Body of pancreas (tissue), 4 donors: ENCODE data around the gene IL34.

Source experiments
- POLR2A ChIP-seq, 3 donors: fragments of 450-650 bp; IDR thresholded peaks; one replicate each; pipeline ENCODE4 v1.6.1; 2016; ENCODE audit warnings: antibody characterized with exemption in 3 of 3, mild to moderate bottlenecking in 2 of 3
- TF ChIP-seq, protein P1 (sequence below), 7 experiments: fragments of 450-650 bp in 4 of 7; fragments of 200-600 bp in 3 of 7; sonication (generic) in 3 of 7; IDR thresholded peaks; one replicate each; pipeline ENCODE4 v1.5.1; 2016 to 2019; ENCODE audit warnings: antibody characterized with exemption in 7 of 7

DNA sequence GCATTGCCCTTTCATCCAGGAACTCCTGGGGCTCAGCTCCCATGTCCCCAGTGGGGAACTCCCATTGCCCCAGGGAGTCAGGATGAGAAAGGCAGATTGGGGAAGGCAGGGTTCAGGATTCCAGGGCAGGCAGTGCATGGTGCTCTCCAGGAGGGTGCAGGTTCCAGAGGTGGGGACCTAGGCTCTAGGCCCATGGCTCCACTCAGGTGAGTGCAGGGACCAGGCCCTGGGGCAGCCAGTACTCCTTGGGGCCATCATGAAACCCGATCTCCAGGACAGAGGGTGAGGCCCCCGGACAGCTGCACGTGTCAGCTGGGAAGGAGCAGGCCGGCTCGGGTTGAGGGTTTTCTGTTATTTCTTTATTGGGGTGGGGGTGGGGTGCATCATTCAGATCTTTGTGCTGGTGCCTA lies 40.7 kb downstream of the IL34 start:
- TF ChIP-seq, protein P1, sequence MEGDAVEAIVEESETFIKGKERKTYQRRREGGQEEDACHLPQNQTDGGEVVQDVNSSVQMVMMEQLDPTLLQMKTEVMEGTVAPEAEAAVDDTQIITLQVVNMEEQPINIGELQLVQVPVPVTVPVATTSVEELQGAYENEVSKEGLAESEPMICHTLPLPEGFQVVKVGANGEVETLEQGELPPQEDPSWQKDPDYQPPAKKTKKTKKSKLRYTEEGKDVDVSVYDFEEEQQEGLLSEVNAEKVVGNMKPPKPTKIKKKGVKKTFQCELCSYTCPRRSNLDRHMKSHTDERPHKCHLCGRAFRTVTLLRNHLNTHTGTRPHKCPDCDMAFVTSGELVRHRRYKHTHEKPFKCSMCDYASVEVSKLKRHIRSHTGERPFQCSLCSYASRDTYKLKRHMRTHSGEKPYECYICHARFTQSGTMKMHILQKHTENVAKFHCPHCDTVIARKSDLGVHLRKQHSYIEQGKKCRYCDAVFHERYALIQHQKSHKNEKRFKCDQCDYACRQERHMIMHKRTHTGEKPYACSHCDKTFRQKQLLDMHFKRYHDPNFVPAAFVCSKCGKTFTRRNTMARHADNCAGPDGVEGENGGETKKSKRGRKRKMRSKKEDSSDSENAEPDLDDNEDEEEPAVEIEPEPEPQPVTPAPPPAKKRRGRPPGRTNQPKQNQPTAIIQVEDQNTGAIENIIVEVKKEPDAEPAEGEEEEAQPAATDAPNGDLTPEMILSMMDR (IDR thresholded peaks at IDR 0.05): no peak
- no peak for TF ChIP-seq POLR2A (IDR thresholded peaks at IDR 0.05)
